Urinary bladder (tissue), 4 donors: ENCODE measurements around the gene CST1. TPM values are rescaled to one million over a fixed set of nuclear protein-coding genes. Genes with fewer than 3 reads are reported as not detected.
"Not testable (repeated sequence)": the region's sequence is repeated elsewhere in the genome, so short reads cannot be mapped to it uniquely, and the experiment has no call there.

Experiments used
- DNase-seq: peaks from one replicate; pipeline ENCODE4 v3.0.0-alpha.2; 2015; ENCODE audit errors: extremely low spot score
- H3K27ac ChIP-seq: one replicate; pipeline ENCODE4 v1.5.1; 2013; ENCODE audit warnings: low read depth, mild to moderate bottlenecking, moderate library complexity
- H3K36me3 ChIP-seq: one replicate; pipeline ENCODE4 v1.6.1; 2013; ENCODE audit warnings: mild to moderate bottlenecking, moderate library complexity; ENCODE audit not compliant: insufficient read depth
- H3K4me1 ChIP-seq: one replicate; pipeline ENCODE4 v1.6.1; 2013; ENCODE audit warnings: mild to moderate bottlenecking, moderate library complexity; ENCODE audit not compliant: insufficient read depth
- H3K4me3 ChIP-seq: one replicate; pipeline ENCODE4 v1.5.1; 2013; ENCODE audit warnings: low read depth, low read length
- WGBS: extraction: QIAGEN DNeasy Blood & Tissue Kit; methylation state at CpG from one replicate; pipeline ENCODE4 v1.1.7; 2013; 5-methylcytosine and 5-hydroxymethylcytosine counted together
- polyA plus RNA-seq: library from polyadenylated mRNA; stranded (reverse); fragments of 200-250 nt; gene quantifications from one replicate; pipeline ENCODE4 v1.2.3, GENCODE V29; 2013
- small RNA-seq: library from RNA; depleted of rRNA; stranded (forward); fragments of <200 nt; gene quantifications from one replicate; pipeline ENCODE3, GENCODE V24; 2014
- total RNA-seq: library from RNA; depleted of rRNA; stranded (reverse); fragments of >200 nt; gene quantifications from one replicate; pipeline ENCODE4 v1.2.3, GENCODE V29; 2014
- donor health status: healthy with polysubstance abuse.
- donor health status: healthy.

CST1 gene
- total and polyA plus RNA-seq, 2 donors = 12.8 TPM; not detected in 1

DNA sequence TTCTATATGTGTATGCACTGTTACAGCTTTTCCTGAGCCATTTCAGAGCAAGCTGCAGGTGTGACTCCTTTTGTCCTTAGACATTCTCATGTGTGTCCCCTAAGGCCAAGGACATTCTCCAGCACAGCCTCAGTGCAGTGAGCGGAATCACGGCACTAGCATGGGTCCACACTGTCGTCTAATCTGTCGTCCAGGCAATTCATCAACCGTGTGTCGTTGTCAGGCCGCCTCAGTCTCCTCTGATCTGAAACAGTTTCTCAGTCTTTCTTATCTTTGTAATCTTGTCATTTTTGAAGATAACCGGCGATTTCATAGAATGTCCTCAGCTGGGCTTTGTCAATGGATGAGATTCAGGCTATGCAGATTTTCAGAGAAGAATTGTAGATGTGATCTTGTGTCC lies 31.4 kb downstream of the CST1 start:
- not testable (repeated sequence) for H3K36me3 ChIP-seq

DNA sequence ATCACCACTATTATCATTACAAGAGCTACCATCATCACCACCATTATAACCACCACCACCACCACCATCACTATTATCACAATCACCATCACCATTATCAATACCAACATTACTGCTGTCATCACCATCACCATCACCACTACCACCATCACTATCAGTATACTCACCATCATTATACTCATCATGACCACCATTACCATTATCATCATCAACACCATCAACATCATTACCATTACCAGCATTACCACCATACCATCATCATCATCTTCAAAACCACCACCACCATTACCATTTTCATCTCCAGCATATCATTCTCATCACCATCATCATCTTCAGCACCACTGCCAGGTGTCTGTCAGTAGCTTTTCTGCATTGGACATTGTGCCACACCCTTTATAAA lies 39.0 kb downstream of the CST1 start:
- not testable (repeated sequence) for H3K4me3 ChIP-seq, DNase-seq, H3K36me3 ChIP-seq, H3K27ac ChIP-seq, H3K4me1 ChIP-seq

More for the DNA sequence above, 31.4 kb downstream of the CST1 start:
- WGBS = 54% methylated on average over 9 of the region's 9 CpGs
- H3K4me3 ChIP-seq, H3K4me1 ChIP-seq, H3K27ac ChIP-seq, DNase-seq: not testable (repeated sequence)

DNA sequence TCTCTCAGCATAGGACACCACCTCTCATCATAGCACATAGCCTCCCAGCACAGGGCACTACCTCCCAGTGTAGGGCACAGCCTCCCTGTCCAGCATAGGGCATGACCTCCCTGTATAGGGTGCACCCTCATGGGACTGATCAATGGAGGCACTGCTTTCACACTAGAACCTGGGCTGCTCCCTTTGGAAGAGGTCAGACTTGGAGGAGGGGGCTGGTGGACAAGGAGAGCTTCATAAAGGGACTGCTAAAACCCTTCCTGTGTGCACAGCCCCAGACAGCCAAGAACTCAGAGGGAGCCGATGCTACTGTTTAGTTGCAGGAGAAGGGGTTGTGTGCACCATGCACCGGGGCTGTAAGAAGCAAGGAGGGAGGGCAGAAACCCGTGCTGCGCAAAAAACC lies 40.0 kb downstream of the CST1 start:
- no peak overlapping the region for H3K4me3 ChIP-seq
- 89% methylated on average over 4 of the region's 4 CpGs for WGBS
- no peaks in the 10 kb centered on the region for H3K36me3 ChIP-seq
- H3K4me1 ChIP-seq = no peaks in the 10 kb centered on the region
- no peak overlapping the region for H3K27ac ChIP-seq
- DNase-seq = no peak

DNA sequence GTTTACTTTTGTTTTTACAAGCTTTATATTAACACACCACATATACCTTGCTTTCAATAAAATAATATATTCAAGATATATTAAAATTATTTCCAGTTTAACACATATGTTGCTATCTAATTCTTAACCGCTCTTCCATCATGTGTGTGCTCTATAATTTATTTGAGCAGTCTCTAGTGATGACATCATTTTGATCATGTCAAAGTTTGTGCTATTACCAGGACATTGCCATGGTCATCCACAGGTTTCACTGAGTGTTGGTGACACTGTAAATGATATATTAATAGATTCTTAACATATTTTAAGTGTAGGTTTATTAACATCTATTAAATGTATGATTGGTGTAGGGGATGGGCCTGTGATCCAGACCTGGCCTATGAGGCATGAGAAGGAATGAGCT lies 44.8 kb downstream of the CST1 start:
- Histone ChIP-seq H3K36me3 (no peaks in the 10 kb centered on the region), H3K4me1 (no peaks in the 10 kb centered on the region), H3K4me3 (no peak overlapping the region), H3K27ac (no peak overlapping the region)
- WGBS = 91% methylated on average over 1 of the region's 1 CpG
- no peak for DNase-seq

DNA sequence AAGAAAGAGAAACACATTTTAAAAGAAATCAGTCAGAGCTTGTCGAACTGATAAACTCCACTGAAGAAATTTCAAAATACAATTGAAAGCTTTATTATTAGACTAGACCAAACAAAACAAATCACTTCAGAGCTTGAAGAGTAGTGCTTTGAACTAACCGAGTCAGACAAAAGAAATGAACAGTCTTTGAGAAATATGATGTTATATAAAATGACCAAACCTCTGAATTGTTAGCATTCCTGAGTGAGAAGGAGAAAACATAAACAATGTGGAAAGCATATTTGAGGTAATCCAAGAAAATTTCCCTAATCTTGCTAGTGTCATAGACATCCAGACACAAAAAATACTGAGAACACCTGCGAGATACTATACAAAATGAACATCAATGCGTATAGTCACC lies 48.7 kb downstream of the CST1 start:
- Histone ChIP-seq H3K27ac (no peak overlapping the region), H3K36me3 (no peaks in the 10 kb centered on the region), H3K4me1 (no peaks in the 10 kb centered on the region), H3K4me3 (no peak overlapping the region)
- 74% methylated on average over 4 of the region's 4 CpGs for WGBS
- DNase-seq = no peak

DNA sequence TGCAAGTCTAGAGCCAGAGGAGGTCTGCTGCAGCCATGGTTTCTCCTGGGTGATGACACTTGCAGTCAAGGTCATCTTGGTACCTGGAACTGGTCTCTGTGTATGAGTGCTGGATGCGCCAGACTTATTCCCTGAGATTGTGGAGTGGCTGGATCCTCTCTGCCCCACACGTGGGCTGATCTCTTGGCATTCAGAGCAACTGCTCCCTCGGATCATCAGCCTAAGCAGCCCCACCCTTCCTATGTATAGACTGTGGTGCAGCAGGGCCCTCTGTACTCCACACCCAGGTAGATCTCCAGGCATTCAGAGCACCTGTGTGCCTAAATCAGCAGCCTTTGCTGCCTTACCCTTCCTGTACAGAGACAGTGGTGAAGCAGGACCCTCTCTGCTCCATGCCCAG lies 49.8 kb downstream of the CST1 start:
- WGBS = 77% methylated on average over 3 of the region's 3 CpGs
- Histone ChIP-seq H3K4me1 (no peaks in the 10 kb centered on the region), H3K4me3 (no peak overlapping the region), H3K36me3 (no peaks in the 10 kb centered on the region), H3K27ac (no peak overlapping the region)
- no peak for DNase-seq

DNA sequence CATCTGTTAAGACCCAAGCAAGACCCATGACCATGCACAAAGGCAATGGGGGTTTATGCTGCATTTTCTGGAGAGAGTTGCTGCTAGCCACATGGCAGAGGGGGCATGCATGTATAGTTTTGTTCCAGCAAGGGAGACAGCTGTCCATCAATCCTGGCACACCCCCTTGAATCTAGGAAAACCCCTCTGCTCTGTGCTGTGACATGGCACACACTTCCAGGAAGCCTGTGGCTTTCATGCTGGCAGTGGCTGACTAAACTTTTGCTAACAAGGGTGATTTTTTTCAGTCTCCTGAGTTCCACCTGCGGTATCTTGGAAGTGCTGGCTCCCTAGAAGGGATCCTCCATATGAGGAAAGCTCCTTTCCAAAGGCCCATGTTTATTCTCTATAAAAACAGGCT lies 52.8 kb downstream of the CST1 start:
- DNase-seq = no peak
- Histone ChIP-seq H3K36me3 (no peaks in the 10 kb centered on the region), H3K4me3 (no peak overlapping the region), H3K4me1 (no peaks in the 10 kb centered on the region), H3K27ac (no peak overlapping the region)
- 45% methylated on average over 1 of the region's 1 CpG for WGBS

Small RNA genes lying within 50 kb of the gene (small RNA-seq; reads per million reads assigned to genes)
- not detected for gene CST2P1

Other genes with a start within 250 kb of the CST1 start
- gene CST9L, start 182.5 kb downstream of the CST1 start, total RNA-seq = not detected
- not detected for gene CST9L, start 182.5 kb downstream of the CST1 start, polyA plus RNA-seq
- gene CST9, start 145.0 kb downstream of the CST1 start, total RNA-seq = not detected
- not detected for gene CST9, start 145.0 kb downstream of the CST1 start, polyA plus RNA-seq
- gene CST3, start 113.0 kb downstream of the CST1 start, total RNA-seq = 166 TPM
- 1,484 TPM for gene CST3, start 113.0 kb downstream of the CST1 start, polyA plus RNA-seq
- not detected for gene CST4, start 61.9 kb downstream of the CST1 start, total RNA-seq
- not detected for gene CST4, start 61.9 kb downstream of the CST1 start, polyA plus RNA-seq
- gene CST2, start 75.8 kb upstream of the CST1 start, total RNA-seq = not detected
- not detected for gene CST2, start 75.8 kb upstream of the CST1 start, polyA plus RNA-seq
- not detected for gene CST5, start 128.8 kb upstream of the CST1 start, total RNA-seq
- gene CST5, start 128.8 kb upstream of the CST1 start, polyA plus RNA-seq = not detected
- not detected for gene GGTLC1, start 237.8 kb upstream of the CST1 start, total RNA-seq
- gene GGTLC1, start 237.8 kb upstream of the CST1 start, polyA plus RNA-seq = not detected